Gastroesophageal sphincter (tissue), 4 donors: Measurements from ENCODE around the gene TNNT3. TPM values are rescaled to one million over a fixed set of nuclear protein-coding genes. Genes with fewer than 3 reads are reported as not detected.
"Not testable (repeated sequence)": the region's sequence is repeated elsewhere in the genome, so short reads cannot be mapped to it uniquely, and the experiment has no call there.

Experiments used
- ATAC-seq: fragments of 150-250 bp; one replicate; pipeline ENCODE4 v1.9.1; 2016; ENCODE audit warnings: mild to moderate bottlenecking, moderate library complexity
- H3K27ac ChIP-seq, 4 donors: fragments of 200-600 bp; sonication (generic) in 3 of 4; 1 replicate in 3 of 4; 2 replicates in 1 of 4; pipeline ENCODE4 v1.5.1; 2016 to 2019
- H3K27me3 ChIP-seq: fragments of 200-600 bp; sonication (generic); one replicate; pipeline ENCODE4 v1.5.1; 2019
- H3K36me3 ChIP-seq, 2 donors: fragments of 200-600 bp; sonication (generic); one replicate each; pipeline ENCODE4 v1.5.1; 2019; ENCODE audit warnings: control low read depth in 1 of 2
- H3K4me1 ChIP-seq, 3 donors: fragments of 200-600 bp; sonication (generic); 1 replicate in 2 of 3; 2 replicates in 1 of 3; pipeline ENCODE4 v1.5.1; 2016 to 2019; ENCODE audit warnings: control low read depth in 2 of 3
- H3K4me3 ChIP-seq, 2 donors: fragments of 200-600 bp; sonication (generic); one replicate each; pipeline ENCODE4 v1.5.1; 2019; ENCODE audit warnings: mild to moderate bottlenecking in 1 of 2, moderate library complexity in 1 of 2
- H3K9me3 ChIP-seq, 3 donors: fragments of 200-600 bp; sonication (generic); one replicate each; pipeline ENCODE4 v1.5.1; 2017 to 2019; ENCODE audit warnings: control low read depth in 2 of 3
- CTCF ChIP-seq, 4 experiments: fragments of 200-600 bp in 2 of 4; fragments of 450-650 bp in 2 of 4; sonication (generic) in 1 of 4; IDR thresholded peaks; one replicate each; pipeline ENCODE4 v1.5.1; 2017 to 2019; ENCODE audit warnings: antibody characterized with exemption in 4 of 4, mild to moderate bottlenecking in 2 of 4, moderate library complexity in 2 of 4
- EP300 ChIP-seq: sonication (generic); formaldehyde crosslinking; IDR thresholded peaks from one replicate; pipeline ENCODE4 v1.6.1; 2017; ENCODE audit warnings: antibody characterized with exemption, mild to moderate bottlenecking
- POLR2A ChIP-seq, 2 donors: fragments of 450-650 bp; IDR thresholded peaks; one replicate each; pipeline ENCODE4 v1.6.1; 2017; ENCODE audit warnings: antibody characterized with exemption in 2 of 2, mild to moderate bottlenecking in 2 of 2, moderate library complexity in 1 of 2
- POLR2AphosphoS5 ChIP-seq: sonication (generic); formaldehyde crosslinking; IDR thresholded peaks from one replicate; pipeline ENCODE4 v1.6.1; 2017; ENCODE audit warnings: antibody characterized with exemption
- WGBS, 2 donors: methylation state at CpG; one replicate each; pipeline ENCODE4 v1.1.5; 2018; ENCODE audit warnings: low coverage in 1 of 2; 5-methylcytosine and 5-hydroxymethylcytosine counted together
- total RNA-seq, 4 donors: library from RNA; depleted of rRNA; stranded (reverse); fragments of >200 nt; gene quantifications; one replicate each; pipeline ENCODE4 v1.1.0, GENCODE V29; 2016

The TNNT3 gene
- total RNA-seq, 4 donors from 2014 or later = 1.7 to 4.3 (median 2.5) TPM

DNA sequence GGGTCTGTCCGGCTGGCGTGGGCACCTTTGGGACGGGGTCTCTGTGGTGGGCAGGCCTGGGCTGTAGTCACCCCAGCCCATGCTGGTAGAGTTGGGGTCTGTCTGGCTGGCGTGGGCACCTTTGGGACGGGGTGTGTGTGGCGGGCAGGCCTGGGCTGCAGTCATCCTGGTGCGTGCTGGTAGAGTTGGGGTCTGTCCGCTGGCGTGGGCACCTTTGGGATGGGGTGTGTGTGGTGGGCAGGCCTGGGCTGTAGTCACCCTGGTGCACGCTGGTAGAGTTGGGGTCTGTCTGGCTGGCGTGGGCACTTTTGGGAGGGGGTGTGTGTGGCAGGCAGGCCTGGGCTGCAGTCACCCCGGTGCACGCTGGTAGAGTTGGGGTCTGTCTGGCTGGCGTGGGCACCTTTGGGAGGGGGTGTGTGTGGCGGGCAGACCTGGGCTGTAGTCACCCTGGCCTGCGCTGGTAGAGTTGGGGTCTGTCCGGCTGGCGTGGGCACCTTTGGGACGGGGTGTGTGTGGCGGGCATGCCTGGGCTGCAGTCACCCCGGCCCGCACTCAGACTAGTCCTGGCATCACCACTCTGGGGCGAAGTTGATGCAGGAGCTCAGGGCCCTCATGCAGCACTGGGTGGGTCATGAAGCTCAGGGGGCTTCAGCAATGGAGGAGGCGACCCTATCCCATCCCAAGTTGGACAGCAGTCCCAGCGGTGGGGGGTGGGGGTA is 47.1 kb upstream of the TNNT3 start:
- Histone ChIP-seq H3K36me3 (no peaks in the 10 kb centered on the region), H3K4me3 (peak overlapping the region in 1 of 2 donors; percentile 46), H3K27ac (peak overlapping the region in 3 of 4 donors; percentile 66 to 88 (median 66)), H3K27me3 (peaks cover 29% of the 10 kb centered on the region), H3K9me3 (no peaks in the 10 kb centered on the region), H3K4me1 (peaks cover 0 to 79% (median 22%) of the 10 kb centered on the region in 3 donors)
- no peak for TF ChIP-seq POLR2A (IDR thresholded peaks at IDR 0.05)
- TF ChIP-seq CTCF (IDR thresholded peaks at IDR 0.05) = no peak
- no peak for TF ChIP-seq EP300
- no peak for TF ChIP-seq POLR2AphosphoS5
- WGBS, 2 donors = no CpG with 5 or more reads among the region's 25 CpGs
- no peak for ATAC-seq

GRCh38 chr11:1873048-1873812 is 46.3 kb upstream of the TNNT3 start:
- Histone ChIP-seq H3K27me3 (peaks cover 29% of the 10 kb centered on the region), H3K4me3 (peak overlapping the region in 1 of 2 donors; percentile 12), H3K9me3 (no peaks in the 10 kb centered on the region), H3K36me3 (no peaks in the 10 kb centered on the region), H3K27ac (peak overlapping the region in 3 of 4 donors; percentile 49 to 88 (median 66)), H3K4me1 (peaks cover 0 to 79% (median 25%) of the 10 kb centered on the region in 3 donors)
- WGBS, 2 donors = 9 to 17% methylated on average over 1 of the region's 11 CpGs
- ATAC-seq = peak; percentile 32
- TF ChIP-seq POLR2AphosphoS5 (no peak), CTCF (IDR thresholded peaks at IDR 0.05) (no peak), EP300 (no peak), POLR2A (IDR thresholded peaks at IDR 0.05) (no peak)

DNA sequence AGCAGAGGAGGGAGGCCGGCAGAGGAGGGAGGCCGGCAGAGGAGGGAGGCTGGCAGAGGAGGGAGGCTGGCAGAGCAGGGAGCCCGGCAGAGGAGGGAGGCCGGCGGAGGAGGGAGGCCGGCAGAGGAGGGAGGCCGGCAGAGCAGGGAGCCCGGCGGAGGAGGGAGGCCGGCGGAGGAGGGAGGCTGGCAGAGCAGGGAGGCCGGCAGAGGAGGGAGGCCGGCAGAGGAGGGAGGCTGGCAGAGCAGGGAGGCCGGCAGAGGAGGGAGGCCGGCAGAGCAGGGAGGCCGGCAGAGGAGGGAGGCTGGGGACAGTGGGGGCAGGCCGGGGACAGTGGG is 45.7 kb upstream of the TNNT3 start:
- WGBS, 2 donors = 71 to 83% methylated on average over 12 to 15 of the region's 17 CpGs
- not testable (repeated sequence) for H3K9me3 ChIP-seq, H3K36me3 ChIP-seq, H3K4me3 ChIP-seq, ATAC-seq
- H3K27me3 ChIP-seq = peaks cover 29% of the 10 kb centered on the region
- peak overlapping the region in 3 of 4 donors; percentile 49 to 88 (median 66) for H3K27ac ChIP-seq
- H3K4me1 ChIP-seq = peaks cover 0 to 79% (median 25%) of the 10 kb centered on the region in 3 donors

GRCh38 chr11:1874441-1875092 is 44.9 kb upstream of the TNNT3 start:
- WGBS, 2 donors = 80 to 90% methylated on average over 1 to 2 of the region's 17 CpGs
- peaks cover 28% of the 10 kb centered on the region for H3K27me3 ChIP-seq
- not testable (repeated sequence) for H3K36me3 ChIP-seq, H3K9me3 ChIP-seq, ATAC-seq
- peak overlapping the region in 1 of 2 donors; percentile 12 for H3K4me3 ChIP-seq
- peaks cover 0 to 78% (median 25%) of the 10 kb centered on the region in 3 donors for H3K4me1 ChIP-seq
- peak overlapping the region in 3 of 4 donors; percentile 79 to 88 (median 81) for H3K27ac ChIP-seq

- TF ChIP-seq POLR2A (IDR thresholded peaks at IDR 0.05) (no peak), POLR2AphosphoS5 (no peak), EP300 (no peak), CTCF (IDR thresholded peaks at IDR 0.05) (no peak)
- Histone ChIP-seq H3K4me3 (peak overlapping the region in 1 of 2 donors; percentile 12), H3K27ac (peak overlapping the region in 3 of 4 donors; percentile 79 to 88 (median 81)), H3K4me1 (peaks cover 0 to 81% (median 31%) of the 10 kb centered on the region in 3 donors), H3K27me3 (peaks cover 21% of the 10 kb centered on the region), H3K9me3 (no peaks in the 10 kb centered on the region), H3K36me3 (no peaks in the 10 kb centered on the region)
- ATAC-seq = no peak
- 90% methylated on average over 2 of the region's 28 CpGs; no CpG with 5 or more reads in 1 of the 2 donors for WGBS, 2 donors
These were observed 44.2 kb upstream of the TNNT3 start for GRCh38 chr11:1875093-1875850.

GRCh38 chr11:1875851-1876301 is 43.6 kb upstream of the TNNT3 start:
- H3K4me1 ChIP-seq = peaks cover 0 to 81% (median 36%) of the 10 kb centered on the region in 3 donors
- peaks cover 15% of the 10 kb centered on the region for H3K27me3 ChIP-seq
- H3K9me3 ChIP-seq, ATAC-seq, H3K36me3 ChIP-seq: not testable (repeated sequence)
- H3K4me3 ChIP-seq = peak overlapping the region in 1 of 2 donors; percentile 27
- WGBS, 2 donors = no CpG with 5 or more reads among the region's 13 CpGs
- peak overlapping the region in 3 of 4 donors; percentile 79 to 88 (median 81) for H3K27ac ChIP-seq
